ENCODE data around the gene XIST.
"Not testable (repeated sequence)": the region's sequence is repeated elsewhere in the genome, so short reads cannot be mapped to it uniquely, and the experiment has no call there.

DNA sequence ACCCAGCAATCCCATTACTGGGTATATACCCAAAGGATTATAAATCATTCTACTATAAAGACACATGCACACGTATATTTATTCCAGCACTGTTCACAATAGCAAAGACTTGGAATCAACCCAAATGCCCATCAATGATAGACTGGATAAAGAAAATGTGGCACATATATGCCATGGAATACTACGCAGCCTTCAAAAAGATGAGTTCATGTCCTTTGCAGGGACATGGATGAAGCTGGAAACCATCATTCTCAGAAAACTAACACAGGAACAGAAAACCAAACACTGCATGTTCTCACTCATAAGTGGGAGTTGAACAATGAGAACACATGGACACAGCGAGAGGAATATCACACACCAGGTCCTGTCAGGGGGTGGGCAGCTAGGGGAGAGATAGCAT is 45.8 kb upstream of the XIST start:
- TF ChIP-seq, protein P1, sequence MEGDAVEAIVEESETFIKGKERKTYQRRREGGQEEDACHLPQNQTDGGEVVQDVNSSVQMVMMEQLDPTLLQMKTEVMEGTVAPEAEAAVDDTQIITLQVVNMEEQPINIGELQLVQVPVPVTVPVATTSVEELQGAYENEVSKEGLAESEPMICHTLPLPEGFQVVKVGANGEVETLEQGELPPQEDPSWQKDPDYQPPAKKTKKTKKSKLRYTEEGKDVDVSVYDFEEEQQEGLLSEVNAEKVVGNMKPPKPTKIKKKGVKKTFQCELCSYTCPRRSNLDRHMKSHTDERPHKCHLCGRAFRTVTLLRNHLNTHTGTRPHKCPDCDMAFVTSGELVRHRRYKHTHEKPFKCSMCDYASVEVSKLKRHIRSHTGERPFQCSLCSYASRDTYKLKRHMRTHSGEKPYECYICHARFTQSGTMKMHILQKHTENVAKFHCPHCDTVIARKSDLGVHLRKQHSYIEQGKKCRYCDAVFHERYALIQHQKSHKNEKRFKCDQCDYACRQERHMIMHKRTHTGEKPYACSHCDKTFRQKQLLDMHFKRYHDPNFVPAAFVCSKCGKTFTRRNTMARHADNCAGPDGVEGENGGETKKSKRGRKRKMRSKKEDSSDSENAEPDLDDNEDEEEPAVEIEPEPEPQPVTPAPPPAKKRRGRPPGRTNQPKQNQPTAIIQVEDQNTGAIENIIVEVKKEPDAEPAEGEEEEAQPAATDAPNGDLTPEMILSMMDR (IDR thresholded peaks at IDR 0.05), result not testable (repeated sequence)
- TF ChIP-seq POLR2A (IDR thresholded peaks at IDR 0.05), result not testable (repeated sequence)
